GM20431 (cell line): ENCODE measurements around the gene GLO1.
"Not testable (repeated sequence)": the region's sequence is repeated elsewhere in the genome, so short reads cannot be mapped to it uniquely, and the experiment has no call there.

Experiments
- in situ Hi-C: fragments of 300-500 bp; cut with MseI, MboI; formaldehyde crosslinking; loops from one replicate; pipeline ENCODE4 v1.15.0; 2020; ENCODE audit warnings: low sequenced_read_pairs; ENCODE audit not compliant: unreplicated experiment

The GLO1 gene

DNA sequence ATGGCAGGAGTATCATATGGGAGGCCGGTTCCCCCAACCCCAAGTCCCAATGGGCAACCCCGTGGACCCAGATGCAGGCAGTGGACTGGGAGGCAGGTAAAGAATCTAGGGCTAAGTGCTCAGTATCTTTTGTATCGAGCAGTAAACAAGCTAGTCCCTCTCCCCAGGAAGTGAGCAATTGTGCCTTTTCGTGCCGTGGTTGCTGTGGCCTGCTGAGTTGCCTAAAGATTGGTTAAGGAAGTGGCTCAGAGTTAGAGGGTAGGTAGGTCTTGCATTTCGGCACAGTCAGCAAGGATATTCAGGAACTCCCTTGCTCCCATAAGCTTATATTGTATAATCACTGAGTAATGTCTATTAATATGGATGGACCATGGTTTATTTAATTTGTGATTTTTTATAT lies 10.9 kb upstream of the GLO1 start:
- in situ Hi-C loops, result no loop called here

GRCh38 chr6:38708496-38708895 lies 5.6 kb upstream of the GLO1 start:
- in situ Hi-C loops, result no loop called here

GRCh38 chr6:38705924-38706323 lies 3.0 kb upstream of the GLO1 start:
- in situ Hi-C loops, result no loop called here

- in situ Hi-C loops, result no loop called here
Observed at GRCh38 chr6:38703949-38704590, 1.1 kb upstream of the GLO1 start.

DNA sequence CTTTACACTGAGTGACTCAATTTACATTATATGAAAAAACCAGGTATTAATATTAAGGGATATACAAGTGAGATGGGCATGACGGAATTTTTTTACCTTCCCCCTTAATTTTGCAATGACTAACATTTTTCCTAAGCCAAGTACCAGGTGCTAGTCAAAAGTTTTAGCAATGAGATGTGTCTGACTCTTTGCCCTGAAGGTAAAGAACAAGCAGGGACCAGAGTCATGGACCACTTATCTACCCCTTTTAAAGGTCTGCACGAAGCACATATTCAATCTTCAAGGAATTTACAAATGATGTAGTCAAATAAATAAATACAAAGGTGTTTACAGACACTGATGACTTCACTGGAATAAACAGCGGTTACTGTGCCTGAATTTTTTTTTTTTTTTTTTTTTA lies 1.4 kb downstream of the GLO1 start:
- in situ Hi-C loops, result no loop called here

- in situ Hi-C loops, result not testable (repeated sequence)
Observed at GRCh38 chr6:38699702-38700101, 3.2 kb downstream of the GLO1 start.

GRCh38 chr6:38697846-38698245 lies 5.1 kb downstream of the GLO1 start:
- in situ Hi-C loops, result no loop called here

- in situ Hi-C loops, result no loop called here
Observed at GRCh38 chr6:38696345-38696744, 6.6 kb downstream of the GLO1 start.

DNA sequence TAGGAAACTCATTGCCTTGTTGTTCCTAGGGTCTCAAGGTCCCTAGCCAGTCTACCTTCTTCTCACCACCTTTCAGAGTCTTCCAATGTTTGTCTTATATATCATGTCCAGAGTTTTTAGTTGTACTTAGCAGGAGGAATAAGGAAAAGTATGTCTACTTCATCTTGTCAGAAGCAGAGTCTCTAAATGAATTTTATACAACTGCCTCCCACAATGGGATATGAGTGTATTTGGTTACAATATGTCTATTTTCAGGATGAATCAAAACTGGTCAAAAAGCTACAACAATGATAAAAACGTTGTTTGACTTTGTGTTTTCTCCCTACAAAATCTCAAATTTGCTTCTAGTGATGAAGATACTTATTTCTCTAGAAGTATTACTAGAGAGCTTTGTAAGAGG lies 7.0 kb downstream of the GLO1 start:
- in situ Hi-C loops, result no loop called here

- in situ Hi-C loops, result no loop called here
Observed at GRCh38 chr6:38695227-38695900, 7.6 kb downstream of the GLO1 start.

DNA sequence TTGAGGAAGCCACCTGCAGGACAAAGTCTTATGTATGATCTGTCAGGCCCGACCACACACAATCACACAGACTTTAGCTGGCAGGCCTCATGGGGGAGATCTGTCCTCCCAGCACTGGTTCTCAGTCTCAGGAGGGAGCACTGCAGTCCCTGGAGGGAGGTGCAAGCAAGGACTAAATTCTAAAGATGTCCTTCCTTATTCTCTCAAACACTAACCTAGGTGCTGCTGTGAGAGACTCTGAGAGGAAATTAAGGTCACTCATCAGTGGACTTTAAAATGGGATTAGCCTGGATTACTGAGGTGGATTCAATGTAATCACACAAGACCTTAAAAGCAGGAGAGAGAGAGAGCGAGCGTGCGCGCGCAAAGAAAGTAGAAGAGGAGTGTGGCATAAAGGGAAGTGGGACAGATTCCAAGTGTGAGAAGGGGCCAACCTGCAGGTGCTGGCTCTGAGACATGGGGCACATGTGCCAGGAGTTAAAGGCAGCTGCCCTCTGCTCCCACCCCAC lies 14.3 kb downstream of the GLO1 start:
- in situ Hi-C loops, result no loop called here

- in situ Hi-C loops, result no loop called here
Observed at GRCh38 chr6:38687549-38687948, 15.4 kb downstream of the GLO1 start.

GRCh38 chr6:38687043-38687353 lies 15.9 kb downstream of the GLO1 start:
- in situ Hi-C loops, result no loop called here

DNA sequence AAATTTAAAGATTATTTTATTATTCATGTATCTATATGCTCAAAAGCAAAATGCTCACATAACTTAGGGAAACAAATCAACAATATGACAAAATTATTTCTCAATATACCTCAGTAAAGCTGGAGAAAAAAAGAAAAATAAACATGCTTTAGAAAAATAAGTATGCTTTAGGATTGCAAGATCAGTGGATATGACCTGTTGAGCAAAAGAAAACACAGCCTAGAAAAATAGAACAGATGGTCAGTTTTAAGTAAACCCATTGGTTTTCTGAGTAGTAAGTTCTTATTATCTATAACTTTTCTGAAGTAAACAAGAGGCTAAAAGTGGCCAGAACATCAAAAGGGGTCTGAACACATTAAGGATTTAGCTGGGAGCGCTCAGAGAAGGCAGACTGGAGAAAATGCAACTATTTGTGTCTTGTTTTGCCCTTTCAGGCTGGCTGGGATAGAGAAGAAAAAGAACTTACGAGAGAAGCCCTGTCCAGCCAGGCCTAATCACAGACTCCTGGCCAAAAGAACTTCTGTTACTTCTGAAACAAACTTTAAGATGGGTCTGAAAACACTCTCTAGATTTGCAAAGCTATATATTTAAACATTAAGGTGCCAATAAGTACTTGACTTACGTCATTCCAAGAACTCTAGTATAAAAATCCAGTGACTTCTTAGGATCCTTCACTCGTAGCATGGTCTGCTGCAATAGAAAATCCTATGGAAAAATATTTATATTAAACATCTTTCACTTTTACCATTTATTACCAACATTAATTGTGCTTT lies 16.5 kb downstream of the GLO1 start:
- in situ Hi-C loops, result no loop called here

- in situ Hi-C loops, result no loop called here
Observed at GRCh38 chr6:38684904-38685303, 18.0 kb downstream of the GLO1 start.

GRCh38 chr6:38684237-38684636 lies 18.7 kb downstream of the GLO1 start:
- in situ Hi-C loops, result no loop called here

- in situ Hi-C loops, result no loop called here
Observed at GRCh38 chr6:38681850-38682249, 21.1 kb downstream of the GLO1 start.

DNA sequence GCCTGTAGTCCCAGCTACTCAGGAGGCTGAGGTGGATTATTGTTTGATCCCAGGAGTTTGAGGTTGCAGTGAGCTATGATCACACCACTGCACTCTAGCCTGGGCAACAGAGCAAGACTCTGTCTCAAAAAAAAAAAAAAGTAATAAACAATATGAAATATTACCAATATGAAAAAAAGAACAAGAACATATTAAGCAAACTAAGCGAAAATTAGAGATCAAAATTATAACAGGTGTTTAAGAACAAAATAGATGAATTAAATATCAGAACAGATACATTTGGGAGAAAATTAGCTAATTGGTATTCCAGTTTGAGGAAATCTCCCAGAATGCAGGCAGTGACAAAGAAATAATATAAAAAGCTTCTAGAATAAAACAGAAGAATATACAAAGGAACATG lies 23.3 kb downstream of the GLO1 start:
- in situ Hi-C loops, result no loop called here

DNA sequence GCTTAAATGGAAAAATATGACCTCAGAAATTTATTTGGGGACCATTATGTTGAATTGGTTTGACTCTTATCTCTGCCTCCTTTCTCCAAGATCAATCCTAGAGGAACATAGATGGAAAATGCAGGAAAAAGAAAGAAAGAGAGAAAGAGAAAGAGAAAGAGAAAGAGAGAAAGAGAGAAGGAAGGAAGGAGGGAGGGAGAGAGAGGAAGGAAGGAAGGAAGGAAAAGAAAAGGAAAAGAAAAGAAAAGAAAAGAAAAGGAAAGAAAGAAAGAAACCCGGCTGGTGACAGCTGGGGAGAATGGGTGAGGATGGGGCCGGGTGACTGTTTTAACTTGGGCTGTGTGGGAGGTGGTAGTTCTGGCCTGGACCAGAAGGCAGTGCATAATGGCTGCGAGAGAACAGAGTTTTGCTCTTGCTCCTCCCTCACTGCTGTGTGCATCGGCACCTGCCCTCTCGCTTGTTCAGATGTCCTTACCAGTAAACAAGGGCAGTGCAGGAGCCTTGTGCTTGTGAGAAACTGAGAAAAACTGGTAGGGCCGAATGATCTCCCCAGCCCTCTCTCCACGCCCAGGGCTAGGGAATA lies 24.7 kb downstream of the GLO1 start:
- in situ Hi-C loops, result no loop called here

DNA sequence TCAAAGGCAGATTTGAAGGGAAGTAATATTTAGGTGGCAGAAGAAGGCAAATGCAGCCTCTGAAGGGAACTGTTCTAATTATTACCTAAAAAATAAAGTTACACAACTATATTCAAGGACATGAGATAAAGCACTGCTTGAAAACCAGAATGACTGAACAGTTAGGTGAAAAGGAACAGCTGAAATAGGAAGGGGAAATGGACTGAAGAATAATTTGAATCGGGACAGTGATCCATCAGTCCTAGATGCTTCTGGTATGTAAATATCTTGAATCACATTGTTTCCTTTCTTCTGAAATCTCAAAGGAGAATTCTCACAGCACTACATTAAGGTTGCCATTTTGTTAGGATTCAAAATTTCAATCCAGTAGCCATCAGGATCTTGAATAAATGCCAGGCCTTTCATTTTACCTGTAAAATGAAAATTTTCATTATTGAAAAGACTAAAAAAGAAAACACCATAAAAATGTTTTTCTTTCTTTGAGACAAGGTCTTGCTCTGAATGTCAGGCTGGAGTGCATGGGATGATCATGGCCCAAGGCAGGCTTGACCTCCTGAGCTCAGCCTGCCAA lies 25.9 kb downstream of the GLO1 start:
- in situ Hi-C loops, result no loop called here
